Measurements from ENCODE around the gene RAB8A.

DNA sequence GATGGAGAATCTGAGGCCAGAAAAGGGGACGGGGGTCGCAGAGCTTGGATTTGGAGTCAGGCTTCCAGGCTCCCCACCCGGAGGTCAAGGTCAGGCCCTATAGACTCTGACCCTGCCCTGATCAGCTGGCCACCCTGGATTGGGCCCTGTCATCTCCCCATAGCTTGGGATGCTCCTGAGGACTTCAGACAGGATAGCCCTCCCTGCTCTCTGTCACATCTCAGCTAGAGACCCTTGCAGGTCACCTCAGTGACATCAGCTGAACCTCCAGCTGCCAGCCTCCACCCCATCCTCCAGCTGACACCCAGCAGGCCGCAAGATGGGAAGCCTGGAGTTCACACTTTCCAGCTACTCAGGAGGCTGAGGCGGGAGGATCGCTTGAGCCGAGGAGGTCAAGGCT, 38.2 kb upstream of the RAB8A start:
- TF ChIP-seq, protein P1, sequence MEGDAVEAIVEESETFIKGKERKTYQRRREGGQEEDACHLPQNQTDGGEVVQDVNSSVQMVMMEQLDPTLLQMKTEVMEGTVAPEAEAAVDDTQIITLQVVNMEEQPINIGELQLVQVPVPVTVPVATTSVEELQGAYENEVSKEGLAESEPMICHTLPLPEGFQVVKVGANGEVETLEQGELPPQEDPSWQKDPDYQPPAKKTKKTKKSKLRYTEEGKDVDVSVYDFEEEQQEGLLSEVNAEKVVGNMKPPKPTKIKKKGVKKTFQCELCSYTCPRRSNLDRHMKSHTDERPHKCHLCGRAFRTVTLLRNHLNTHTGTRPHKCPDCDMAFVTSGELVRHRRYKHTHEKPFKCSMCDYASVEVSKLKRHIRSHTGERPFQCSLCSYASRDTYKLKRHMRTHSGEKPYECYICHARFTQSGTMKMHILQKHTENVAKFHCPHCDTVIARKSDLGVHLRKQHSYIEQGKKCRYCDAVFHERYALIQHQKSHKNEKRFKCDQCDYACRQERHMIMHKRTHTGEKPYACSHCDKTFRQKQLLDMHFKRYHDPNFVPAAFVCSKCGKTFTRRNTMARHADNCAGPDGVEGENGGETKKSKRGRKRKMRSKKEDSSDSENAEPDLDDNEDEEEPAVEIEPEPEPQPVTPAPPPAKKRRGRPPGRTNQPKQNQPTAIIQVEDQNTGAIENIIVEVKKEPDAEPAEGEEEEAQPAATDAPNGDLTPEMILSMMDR (IDR thresholded peaks at IDR 0.05): no peak
- TF ChIP-seq NR3C1 (CRISPR knock-in tag; conservative IDR thresholded peaks at IDR 0.05; ENCODE audit: low read depth) (no peak), EMX1 (CRISPR knock-in tag; IDR thresholded peaks at IDR 0.05) (no peak), ZNF138 (CRISPR knock-in tag; conservative IDR thresholded peaks at IDR 0.05) (no peak), TEAD4 (CRISPR knock-in tag; IDR thresholded peaks at IDR 0.05) (no peak), CREB1 (CRISPR knock-in tag; IDR thresholded peaks at IDR 0.05) (no peak), SMAD4 (CRISPR knock-in tag; IDR thresholded peaks at IDR 0.05) (no peak), FOXK1 (CRISPR knock-in tag; IDR thresholded peaks at IDR 0.05) (no peak), ZNF671 (CRISPR knock-in tag; IDR thresholded peaks at IDR 0.05) (no peak), ZNF121 (CRISPR knock-in tag; IDR thresholded peaks at IDR 0.05) (no peak)
- TF ChIP-seq, protein P2, sequence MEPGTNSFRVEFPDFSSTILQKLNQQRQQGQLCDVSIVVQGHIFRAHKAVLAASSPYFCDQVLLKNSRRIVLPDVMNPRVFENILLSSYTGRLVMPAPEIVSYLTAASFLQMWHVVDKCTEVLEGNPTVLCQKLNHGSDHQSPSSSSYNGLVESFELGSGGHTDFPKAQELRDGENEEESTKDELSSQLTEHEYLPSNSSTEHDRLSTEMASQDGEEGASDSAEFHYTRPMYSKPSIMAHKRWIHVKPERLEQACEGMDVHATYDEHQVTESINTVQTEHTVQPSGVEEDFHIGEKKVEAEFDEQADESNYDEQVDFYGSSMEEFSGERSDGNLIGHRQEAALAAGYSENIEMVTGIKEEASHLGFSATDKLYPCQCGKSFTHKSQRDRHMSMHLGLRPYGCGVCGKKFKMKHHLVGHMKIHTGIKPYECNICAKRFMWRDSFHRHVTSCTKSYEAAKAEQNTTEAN (CRISPR knock-in tag; IDR thresholded peaks at IDR 0.05): no peak
- TF ChIP-seq, protein P3, sequence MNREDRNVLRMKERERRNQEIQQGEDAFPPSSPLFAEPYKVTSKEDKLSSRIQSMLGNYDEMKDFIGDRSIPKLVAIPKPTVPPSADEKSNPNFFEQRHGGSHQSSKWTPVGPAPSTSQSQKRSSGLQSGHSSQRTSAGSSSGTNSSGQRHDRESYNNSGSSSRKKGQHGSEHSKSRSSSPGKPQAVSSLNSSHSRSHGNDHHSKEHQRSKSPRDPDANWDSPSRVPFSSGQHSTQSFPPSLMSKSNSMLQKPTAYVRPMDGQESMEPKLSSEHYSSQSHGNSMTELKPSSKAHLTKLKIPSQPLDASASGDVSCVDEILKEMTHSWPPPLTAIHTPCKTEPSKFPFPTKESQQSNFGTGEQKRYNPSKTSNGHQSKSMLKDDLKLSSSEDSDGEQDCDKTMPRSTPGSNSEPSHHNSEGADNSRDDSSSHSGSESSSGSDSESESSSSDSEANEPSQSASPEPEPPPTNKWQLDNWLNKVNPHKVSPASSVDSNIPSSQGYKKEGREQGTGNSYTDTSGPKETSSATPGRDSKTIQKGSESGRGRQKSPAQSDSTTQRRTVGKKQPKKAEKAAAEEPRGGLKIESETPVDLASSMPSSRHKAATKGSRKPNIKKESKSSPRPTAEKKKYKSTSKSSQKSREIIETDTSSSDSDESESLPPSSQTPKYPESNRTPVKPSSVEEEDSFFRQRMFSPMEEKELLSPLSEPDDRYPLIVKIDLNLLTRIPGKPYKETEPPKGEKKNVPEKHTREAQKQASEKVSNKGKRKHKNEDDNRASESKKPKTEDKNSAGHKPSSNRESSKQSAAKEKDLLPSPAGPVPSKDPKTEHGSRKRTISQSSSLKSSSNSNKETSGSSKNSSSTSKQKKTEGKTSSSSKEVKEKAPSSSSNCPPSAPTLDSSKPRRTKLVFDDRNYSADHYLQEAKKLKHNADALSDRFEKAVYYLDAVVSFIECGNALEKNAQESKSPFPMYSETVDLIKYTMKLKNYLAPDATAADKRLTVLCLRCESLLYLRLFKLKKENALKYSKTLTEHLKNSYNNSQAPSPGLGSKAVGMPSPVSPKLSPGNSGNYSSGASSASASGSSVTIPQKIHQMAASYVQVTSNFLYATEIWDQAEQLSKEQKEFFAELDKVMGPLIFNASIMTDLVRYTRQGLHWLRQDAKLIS (CRISPR knock-in tag; IDR thresholded peaks at IDR 0.05; ENCODE audit: borderline replicate concordance): no peak
- TF ChIP-seq, protein P4, sequence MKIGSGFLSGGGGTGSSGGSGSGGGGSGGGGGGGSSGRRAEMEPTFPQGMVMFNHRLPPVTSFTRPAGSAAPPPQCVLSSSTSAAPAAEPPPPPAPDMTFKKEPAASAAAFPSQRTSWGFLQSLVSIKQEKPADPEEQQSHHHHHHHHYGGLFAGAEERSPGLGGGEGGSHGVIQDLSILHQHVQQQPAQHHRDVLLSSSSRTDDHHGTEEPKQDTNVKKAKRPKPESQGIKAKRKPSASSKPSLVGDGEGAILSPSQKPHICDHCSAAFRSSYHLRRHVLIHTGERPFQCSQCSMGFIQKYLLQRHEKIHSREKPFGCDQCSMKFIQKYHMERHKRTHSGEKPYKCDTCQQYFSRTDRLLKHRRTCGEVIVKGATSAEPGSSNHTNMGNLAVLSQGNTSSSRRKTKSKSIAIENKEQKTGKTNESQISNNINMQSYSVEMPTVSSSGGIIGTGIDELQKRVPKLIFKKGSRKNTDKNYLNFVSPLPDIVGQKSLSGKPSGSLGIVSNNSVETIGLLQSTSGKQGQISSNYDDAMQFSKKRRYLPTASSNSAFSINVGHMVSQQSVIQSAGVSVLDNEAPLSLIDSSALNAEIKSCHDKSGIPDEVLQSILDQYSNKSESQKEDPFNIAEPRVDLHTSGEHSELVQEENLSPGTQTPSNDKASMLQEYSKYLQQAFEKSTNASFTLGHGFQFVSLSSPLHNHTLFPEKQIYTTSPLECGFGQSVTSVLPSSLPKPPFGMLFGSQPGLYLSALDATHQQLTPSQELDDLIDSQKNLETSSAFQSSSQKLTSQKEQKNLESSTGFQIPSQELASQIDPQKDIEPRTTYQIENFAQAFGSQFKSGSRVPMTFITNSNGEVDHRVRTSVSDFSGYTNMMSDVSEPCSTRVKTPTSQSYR (CRISPR knock-in tag; IDR thresholded peaks at IDR 0.05): no peak
- TF ChIP-seq, protein P5, sequence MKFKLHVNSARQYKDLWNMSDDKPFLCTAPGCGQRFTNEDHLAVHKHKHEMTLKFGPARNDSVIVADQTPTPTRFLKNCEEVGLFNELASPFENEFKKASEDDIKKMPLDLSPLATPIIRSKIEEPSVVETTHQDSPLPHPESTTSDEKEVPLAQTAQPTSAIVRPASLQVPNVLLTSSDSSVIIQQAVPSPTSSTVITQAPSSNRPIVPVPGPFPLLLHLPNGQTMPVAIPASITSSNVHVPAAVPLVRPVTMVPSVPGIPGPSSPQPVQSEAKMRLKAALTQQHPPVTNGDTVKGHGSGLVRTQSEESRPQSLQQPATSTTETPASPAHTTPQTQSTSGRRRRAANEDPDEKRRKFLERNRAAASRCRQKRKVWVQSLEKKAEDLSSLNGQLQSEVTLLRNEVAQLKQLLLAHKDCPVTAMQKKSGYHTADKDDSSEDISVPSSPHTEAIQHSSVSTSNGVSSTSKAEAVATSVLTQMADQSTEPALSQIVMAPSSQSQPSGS (CRISPR knock-in tag; IDR thresholded peaks at IDR 0.05; ENCODE audit: borderline replicate concordance, low read depth): no peak

Data from WTC11 (cell line).